MG63 (cell line): ENCODE measurements around the gene FRY. TPM values are rescaled to one million over a fixed set of nuclear protein-coding genes. Genes with fewer than 3 reads are reported as not detected.
"Not testable (repeated sequence)": the region's sequence is repeated elsewhere in the genome, so short reads cannot be mapped to it uniquely, and the experiment has no call there.

Experiments used
- DNase-seq: peaks from one replicate; pipeline ENCODE4 v3.0.0-alpha.2; 2020
- H3K27me3 ChIP-seq: fragments of 250-450 bp; sonication (Bioruptor Pico); 2 replicates; pipeline ENCODE4 v1.5.1; 2020; ENCODE audit warnings: mild to moderate bottlenecking, moderate library complexity
- H3K36me3 ChIP-seq: fragments of 250-450 bp; sonication (Bioruptor Pico); 2 replicates; pipeline ENCODE4 v1.5.1; 2020; ENCODE audit warnings: mild to moderate bottlenecking, moderate library complexity
- H3K4me3 ChIP-seq: fragments of 250-450 bp; sonication (Bioruptor Pico); 2 replicates; pipeline ENCODE4 v1.5.1; 2020; ENCODE audit warnings: mild to moderate bottlenecking, moderate library complexity
- H3K9me3 ChIP-seq: fragments of 250-450 bp; sonication (Bioruptor Pico); 2 replicates; pipeline ENCODE4 v1.5.1; 2020; ENCODE audit warnings: mild to moderate bottlenecking, moderate library complexity
- total RNA-seq: library from RNA; depleted of rRNA; stranded (reverse); fragments of >200 nt; shearing (Covaris generic); gene quantifications from 2 replicates; pipeline ENCODE4 v1.2.3, GENCODE V29; 2014; ENCODE audit warnings: low replicate concordance; rRNA removed

The FRY gene
- 0.79 and 1.6 TPM in 2 replicates for total RNA-seq

GRCh38 chr13:32031025-32031814 lies at the start of gene FRY:
Gene FRY, plus strand, starts transcription at chr13:32031774. Its CDS starts 22 bp downstream, at chr13:32031796.
- DNase-seq: peak; percentile 60
- no peaks in the 10 kb centered on the region for H3K27me3 ChIP-seq
- peak within 1 kb of the TSS; percentile 63 for H3K4me3 ChIP-seq
- no peaks in the 10 kb centered on the region for H3K9me3 ChIP-seq
- no peaks in the 10 kb centered on the region for H3K36me3 ChIP-seq

- Histone ChIP-seq H3K36me3 (no peaks in the 10 kb centered on the region), H3K4me3 (no peak overlapping the region), H3K9me3 (no peaks in the 10 kb centered on the region), H3K27me3 (no peaks in the 10 kb centered on the region)
- no peak for DNase-seq
Measured at GRCh38 chr13:31982124-31982523, 49.5 kb upstream of the FRY start.

GRCh38 chr13:31982540-31982939 lies 49.0 kb upstream of the FRY start:
- no peak overlapping the region for H3K4me3 ChIP-seq
- no peaks in the 10 kb centered on the region for H3K36me3 ChIP-seq
- H3K27me3 ChIP-seq: no peaks in the 10 kb centered on the region
- DNase-seq: peak; percentile 47
- no peaks in the 10 kb centered on the region for H3K9me3 ChIP-seq

GRCh38 chr13:31983696-31984095 lies 47.9 kb upstream of the FRY start:
- not testable (repeated sequence) for H3K4me3 ChIP-seq, H3K27me3 ChIP-seq, DNase-seq, H3K36me3 ChIP-seq, H3K9me3 ChIP-seq

GRCh38 chr13:31984388-31984787 lies 47.2 kb upstream of the FRY start:
- H3K4me3 ChIP-seq, H3K27me3 ChIP-seq, DNase-seq, H3K36me3 ChIP-seq, H3K9me3 ChIP-seq: not testable (repeated sequence)

GRCh38 chr13:31986676-31987470 lies 44.7 kb upstream of the FRY start:
- Histone ChIP-seq H3K27me3 (no peaks in the 10 kb centered on the region), H3K9me3 (no peaks in the 10 kb centered on the region), H3K4me3 (no peak overlapping the region), H3K36me3 (no peaks in the 10 kb centered on the region)
- DNase-seq: no peak

GRCh38 chr13:31987535-31988170 lies 43.9 kb upstream of the FRY start:
- no peaks in the 10 kb centered on the region for H3K36me3 ChIP-seq
- H3K9me3 ChIP-seq: no peaks in the 10 kb centered on the region
- no peaks in the 10 kb centered on the region for H3K27me3 ChIP-seq
- DNase-seq: no peak
- H3K4me3 ChIP-seq: no peak overlapping the region

GRCh38 chr13:31994367-31994766 lies 37.2 kb upstream of the FRY start:
- H3K27me3 ChIP-seq, H3K9me3 ChIP-seq, DNase-seq, H3K36me3 ChIP-seq, H3K4me3 ChIP-seq: not testable (repeated sequence)

GRCh38 chr13:31996601-31997000 lies 35.0 kb upstream of the FRY start:
- Histone ChIP-seq H3K36me3 (no peaks in the 10 kb centered on the region), H3K9me3 (no peaks in the 10 kb centered on the region), H3K4me3 (no peak overlapping the region), H3K27me3 (no peaks in the 10 kb centered on the region)
- DNase-seq: no peak

GRCh38 chr13:31997641-31998040 lies 33.9 kb upstream of the FRY start:
- Histone ChIP-seq H3K4me3 (no peak overlapping the region), H3K27me3 (no peaks in the 10 kb centered on the region), H3K9me3 (no peaks in the 10 kb centered on the region), H3K36me3 (no peaks in the 10 kb centered on the region)
- no peak for DNase-seq

GRCh38 chr13:31998131-31998530 lies 33.4 kb upstream of the FRY start:
- Histone ChIP-seq H3K4me3 (no peak overlapping the region), H3K36me3 (no peaks in the 10 kb centered on the region), H3K27me3 (no peaks in the 10 kb centered on the region), H3K9me3 (no peaks in the 10 kb centered on the region)
- DNase-seq: no peak

GRCh38 chr13:32000754-32001153 lies 30.8 kb upstream of the FRY start:
- DNase-seq, H3K9me3 ChIP-seq, H3K27me3 ChIP-seq, H3K36me3 ChIP-seq, H3K4me3 ChIP-seq: not testable (repeated sequence)

- no peak overlapping the region for H3K4me3 ChIP-seq
- H3K36me3 ChIP-seq: no peaks in the 10 kb centered on the region
- H3K9me3 ChIP-seq: no peaks in the 10 kb centered on the region
- peak; percentile 6 for DNase-seq
- no peaks in the 10 kb centered on the region for H3K27me3 ChIP-seq
Measured at GRCh38 chr13:32001154-32001768, 30.3 kb upstream of the FRY start.

- no peak for DNase-seq
- H3K4me3 ChIP-seq: no peak overlapping the region
- no peaks in the 10 kb centered on the region for H3K9me3 ChIP-seq
- H3K27me3 ChIP-seq: no peaks in the 10 kb centered on the region
- H3K36me3 ChIP-seq: no peaks in the 10 kb centered on the region
Measured at GRCh38 chr13:32001769-32002168, 29.8 kb upstream of the FRY start.

GRCh38 chr13:32002873-32003272 lies 28.7 kb upstream of the FRY start:
- Histone ChIP-seq H3K36me3 (no peaks in the 10 kb centered on the region), H3K27me3 (no peaks in the 10 kb centered on the region), H3K4me3 (no peak overlapping the region), H3K9me3 (no peaks in the 10 kb centered on the region)
- DNase-seq: no peak

GRCh38 chr13:32007494-32007893 lies 24.1 kb upstream of the FRY start:
- no peaks in the 10 kb centered on the region for H3K9me3 ChIP-seq
- no peaks in the 10 kb centered on the region for H3K27me3 ChIP-seq
- no peak for DNase-seq
- no peaks in the 10 kb centered on the region for H3K36me3 ChIP-seq
- H3K4me3 ChIP-seq: no peak overlapping the region
